WTC11 (cell line): ENCODE measurements around the gene PLCB2. TPM values are rescaled to one million over a fixed set of nuclear protein-coding genes. Genes with fewer than 3 reads are reported as not detected.
A peak's percentile ranks its signal among the peaks of the same experiment; 100 is the strongest.

Experiments
- ATAC-seq: fragments of 200-7000 bp; cut with Tn5 transposase; 2 replicates; pipeline ENCODE4 v1.10.0; 2021; ENCODE audit warnings: mild to moderate bottlenecking, moderate library complexity
- Bru-seq: library from RNA; stranded (reverse); fragments of 400-500 nt; gene quantifications from one replicate; lab custom pipeline; 2021; lab: Mats Ljungman, UMichigan
- CTCF ChIA-PET: fragments of 300-600 bp; sonication (Branson Sonifier 250); formaldehyde crosslinking; loops from one replicate; lab custom pipeline; 2021; ENCODE audit warnings: antibody characterized with exemption; lab: Charles Lee
- POLR2A ChIA-PET: fragments of 350-600 bp; sonication (Branson Sonifier 250); formaldehyde crosslinking; loops from one replicate; lab custom pipeline; 2021; ENCODE audit warnings: antibody characterized with exemption; lab: Charles Lee
- DNase-seq: peaks from one replicate; pipeline ENCODE4 v3.0.0; 2021; ENCODE audit warnings: low spot score
- H3K27ac Mint-ChIP-seq: 2 replicates; pipeline ENCODE4 v1.8.0; 2021; ENCODE audit warnings: mixed read lengths
- H3K27me3 Mint-ChIP-seq: 2 replicates; pipeline ENCODE4 v1.8.0; 2021; ENCODE audit warnings: low read depth, mild to moderate bottlenecking, moderate library complexity, mixed read lengths
- H3K36me3 Mint-ChIP-seq: 2 replicates; pipeline ENCODE4 v1.8.0; 2021; ENCODE audit warnings: mixed read lengths
- H3K4me1 Mint-ChIP-seq: 2 replicates; pipeline ENCODE4 v1.8.0; 2022; ENCODE audit warnings: mixed read lengths
- H3K4me3 Mint-ChIP-seq: 2 replicates; pipeline ENCODE4 v1.8.0; 2021; ENCODE audit warnings: mild to moderate bottlenecking, moderate library complexity, mixed read lengths
- H3K9me3 Mint-ChIP-seq: 2 replicates; pipeline ENCODE4 v1.8.0; 2021; ENCODE audit warnings: mixed read lengths
- ATF1 ChIP-seq: sonication (generic); formaldehyde crosslinking; IDR thresholded peaks from 2 replicates; pipeline ENCODE4 v1.8.1; 2023; ENCODE audit warnings: mild to moderate bottlenecking, moderate library complexity, missing genetic modification reagents
- ATF6 ChIP-seq: sonication (generic); formaldehyde crosslinking; IDR thresholded peaks from 2 replicates; pipeline ENCODE4 v1.8.1; 2023; ENCODE audit warnings: mild to moderate bottlenecking, missing genetic modification reagents
- CREB1 ChIP-seq: sonication (generic); formaldehyde crosslinking; IDR thresholded peaks from 2 replicates; pipeline ENCODE4 v1.8.0; 2023; ENCODE audit warnings: mild to moderate bottlenecking, missing genetic modification reagents
- FOXK1 ChIP-seq: sonication (generic); formaldehyde crosslinking; IDR thresholded peaks from 2 replicates; pipeline ENCODE4 v1.8.0; 2022; ENCODE audit warnings: mild to moderate bottlenecking, moderate library complexity, missing genetic modification reagents
- GABPB1 ChIP-seq: sonication (generic); formaldehyde crosslinking; IDR thresholded peaks from 2 replicates; pipeline ENCODE4 v1.8.1; 2023; ENCODE audit warnings: mild to moderate bottlenecking, missing genetic modification reagents
- GTF2I ChIP-seq: fragments of 250-450 bp; sonication (Bioruptor Pico); conservative IDR thresholded peaks from 2 replicates; pipeline ENCODE4 v1.4.0; 2021; ENCODE audit warnings: mild to moderate bottlenecking
- JUN ChIP-seq: sonication (generic); formaldehyde crosslinking; IDR thresholded peaks from 2 replicates; pipeline ENCODE4 v1.8.0; 2023; ENCODE audit warnings: mild to moderate bottlenecking, missing genetic modification reagents
- MAX ChIP-seq: sonication (generic); formaldehyde crosslinking; IDR thresholded peaks from 2 replicates; pipeline ENCODE4 v1.8.0; 2022; ENCODE audit warnings: mild to moderate bottlenecking, missing genetic modification reagents
- RELA ChIP-seq: sonication (generic); formaldehyde crosslinking; IDR thresholded peaks from 2 replicates; pipeline ENCODE4 v1.8.1; 2022; ENCODE audit warnings: missing genetic modification reagents, mild to moderate bottlenecking, borderline replicate concordance
- RORB ChIP-seq: fragments of 250-450 bp; sonication (Bioruptor Pico); IDR thresholded peaks from 2 replicates; pipeline ENCODE4 v1.9.0; 2021; ENCODE audit warnings: mild to moderate bottlenecking
- STAT6 ChIP-seq: sonication (generic); formaldehyde crosslinking; conservative IDR thresholded peaks from 2 replicates; pipeline ENCODE4 v1.8.1; 2023; ENCODE audit warnings: mild to moderate bottlenecking, low read depth, missing genetic modification reagents, moderate library complexity
- USF2 ChIP-seq: sonication (generic); formaldehyde crosslinking; IDR thresholded peaks from 2 replicates; pipeline ENCODE4 v1.8.1; 2023; ENCODE audit warnings: mild to moderate bottlenecking, missing genetic modification reagents, moderate library complexity
- ZNF232 ChIP-seq: sonication (generic); formaldehyde crosslinking; IDR thresholded peaks from 2 replicates; pipeline ENCODE4 v1.8.0; 2022; ENCODE audit warnings: mild to moderate bottlenecking, missing genetic modification reagents
- ZNF396 ChIP-seq: fragments of 250-450 bp; sonication (Bioruptor Pico); IDR thresholded peaks from 2 replicates; pipeline ENCODE4 v1.8.0; 2021; ENCODE audit warnings: mild to moderate bottlenecking, moderate library complexity, borderline replicate concordance
- ZNF532 ChIP-seq: fragments of 250-450 bp; sonication (Bioruptor Pico); IDR thresholded peaks from 2 replicates; pipeline ENCODE4 v1.9.0; 2021; ENCODE audit warnings: mild to moderate bottlenecking, borderline replicate concordance
- ZNF671 ChIP-seq: fragments of 250-450 bp; sonication (Bioruptor Pico); IDR thresholded peaks from 2 replicates; pipeline ENCODE4 v1.8.0; 2021; ENCODE audit warnings: mild to moderate bottlenecking
- long read RNA-seq, 3 experiments: library from RNA in 1 of 3; library from capped mRNA in 1 of 3; library from polyadenylated mRNA in 1 of 3; unstranded in 2 of 3; stranded (forward) in 1 of 3; transcript quantifications; one replicate each; pipeline ENCODE4 v2.0.0, GENCODE V29; 2021
- total RNA-seq: library from RNA; stranded (reverse); gene quantifications from 3 replicates; pipeline ENCODE4 v1.2.3, GENCODE V29; 2021
- TF ChIP-seq, protein P1 (sequence below): fragments of 250-450 bp; sonication (Bioruptor Pico); IDR thresholded peaks from 2 replicates; pipeline ENCODE4 v2.1.2; 2022; ENCODE audit warnings: mild to moderate bottlenecking, moderate library complexity
- TF ChIP-seq, protein P2 (sequence below): sonication (generic); formaldehyde crosslinking; IDR thresholded peaks from 2 replicates; pipeline ENCODE4 v1.8.1; 2022; ENCODE audit warnings: mild to moderate bottlenecking, missing genetic modification reagents, moderate library complexity, borderline replicate concordance
- TF ChIP-seq, protein P3 (sequence below): fragments of 250-450 bp; sonication (Bioruptor Pico); IDR thresholded peaks from 2 replicates; pipeline ENCODE4 v1.8.0; 2021; ENCODE audit warnings: mild to moderate bottlenecking
- TF ChIP-seq, protein P4 (sequence below): sonication (generic); formaldehyde crosslinking; IDR thresholded peaks from 2 replicates; pipeline ENCODE4 v1.8.0; 2023; ENCODE audit warnings: missing genetic modification reagents

The PLCB2 gene
- total RNA-seq (14.2 to 18.5 TPM (median 15.2 TPM) in 3 replicates), Bru-seq, nascent RNA (percentile 34 among the genes with signal in this experiment)
- long read RNA-seq, experiment 1, full-length matches to known transcripts = 12 of 53 reads
- long read RNA-seq, experiment 1, partial matches to known transcripts = 22 of 53 reads
- long read RNA-seq, experiment 1, other reads (novel, unspliced or antisense) = 19 of 53 reads
- long read RNA-seq, experiment 2, partial matches to known transcripts = 3 of 12 reads
- long read RNA-seq, experiment 2, other reads (novel, unspliced or antisense) = 7 of 12 reads
- long read RNA-seq, experiment 3, partial matches to known transcripts = 4 of 6 reads
- long read RNA-seq, experiment 3, other reads (novel, unspliced or antisense) = 2 of 6 reads

DNA sequence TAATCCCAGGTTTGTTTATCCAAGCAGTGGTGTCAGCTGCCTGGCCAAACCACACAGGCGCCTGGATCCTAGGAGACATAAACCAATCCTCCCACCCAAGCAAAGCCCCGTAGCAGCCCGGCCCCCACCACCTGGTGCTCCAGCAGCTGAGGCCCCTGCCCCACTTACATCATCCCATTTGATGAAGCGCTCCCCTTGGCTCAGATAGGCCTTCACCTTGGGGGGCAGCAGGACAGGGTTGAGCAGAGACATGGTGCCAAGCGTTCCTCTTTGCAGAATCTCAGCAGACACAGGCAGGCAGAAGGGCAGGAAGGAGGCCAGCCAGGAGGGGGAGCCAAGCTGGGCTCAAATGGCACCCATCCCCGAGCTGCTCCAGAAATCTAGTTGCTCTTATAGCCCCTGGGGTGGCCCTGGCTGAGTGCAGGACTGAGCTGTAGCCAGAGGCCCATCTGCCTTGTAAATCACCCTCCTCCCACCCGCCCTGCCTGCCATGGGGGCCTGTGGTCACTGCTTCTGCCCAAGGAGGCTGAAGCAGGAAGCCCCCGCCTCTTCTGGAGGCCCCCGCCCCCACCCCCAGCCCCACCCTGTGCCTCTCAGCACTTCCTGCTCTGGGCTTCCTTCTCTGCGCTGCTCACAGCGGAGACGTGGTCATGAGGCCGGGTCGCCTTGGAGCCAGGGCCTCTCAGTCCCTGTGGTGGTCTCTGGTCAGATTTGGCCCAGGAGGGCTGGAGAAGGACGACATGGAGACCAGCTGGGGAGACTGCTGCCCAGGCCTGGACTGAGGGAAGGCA lies at the start of gene PLCB2:
TSS of gene PLCB2 (minus strand) at position 515 of the 791 bp plus-strand sequence. CDS start at position 252, 263 bp downstream.
- Mint-ChIP-seq H3K9me3 (no peaks in the 10 kb centered on the region), H3K36me3 (no peaks in the 10 kb centered on the region), H3K27me3 (peaks cover 10% of the 10 kb centered on the region; the same call in 1 of the 2 replicates), H3K4me1 (peaks cover 35% of the 10 kb centered on the region), H3K4me3 (peak within 1 kb of the TSS; percentile 22; the same call in 1 of the 2 replicates), H3K27ac (no peak within 1 kb of the TSS)
- DNase-seq (peak; percentile 44), ATAC-seq (peak; percentile 55)
- ChIA-PET CTCF (interaction anchor here (0.6 to 17.8 kb wide), 23 partner anchors 8 to 520 kb away, joined by 3 to 690 read pairs (median 4); partner anchors contain the start of genes ANKRD63, CCDC9B, INAFM2 and KNSTRN), POLR2A (interaction anchor here (1.0 to 2.1 kb wide), 6 partner anchors 13 to 28 kb away, joined by 3 to 12 read pairs (median 4); partner anchors contain the start of genes ANKRD63 and INAFM2)
- TF ChIP-seq CREB1 (CRISPR knock-in tag) (no peak), MAX (CRISPR knock-in tag) (peak; percentile 35; the same call in 1 of the 2 replicates), GTF2I (CRISPR knock-in tag) (no peak), RORB (CRISPR knock-in tag) (no peak), GABPB1 (CRISPR knock-in tag) (no peak), ZNF396 (no peak), ZNF671 (CRISPR knock-in tag) (no peak), ATF1 (CRISPR knock-in tag) (no peak), STAT6 (CRISPR knock-in tag) (no peak), FOXK1 (no peak), RELA (no peak), ATF6 (CRISPR knock-in tag) (no peak), ZNF232 (CRISPR knock-in tag) (no peak), JUN (CRISPR knock-in tag) (no peak), ZNF532 (no peak), USF2 (CRISPR knock-in tag) (no peak)
- TF ChIP-seq, protein P1, sequence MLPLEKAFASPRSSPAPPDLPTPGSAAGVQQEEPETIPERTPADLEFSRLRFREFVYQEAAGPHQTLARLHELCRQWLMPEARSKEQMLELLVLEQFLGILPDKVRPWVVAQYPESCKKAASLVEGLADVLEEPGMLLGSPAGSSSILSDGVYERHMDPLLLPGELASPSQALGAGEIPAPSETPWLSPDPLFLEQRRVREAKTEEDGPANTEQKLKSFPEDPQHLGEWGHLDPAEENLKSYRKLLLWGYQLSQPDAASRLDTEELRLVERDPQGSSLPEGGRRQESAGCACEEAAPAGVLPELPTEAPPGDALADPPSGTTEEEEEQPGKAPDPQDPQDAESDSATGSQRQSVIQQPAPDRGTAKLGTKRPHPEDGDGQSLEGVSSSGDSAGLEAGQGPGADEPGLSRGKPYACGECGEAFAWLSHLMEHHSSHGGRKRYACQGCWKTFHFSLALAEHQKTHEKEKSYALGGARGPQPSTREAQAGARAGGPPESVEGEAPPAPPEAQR = no peak
- TF ChIP-seq, protein P2, sequence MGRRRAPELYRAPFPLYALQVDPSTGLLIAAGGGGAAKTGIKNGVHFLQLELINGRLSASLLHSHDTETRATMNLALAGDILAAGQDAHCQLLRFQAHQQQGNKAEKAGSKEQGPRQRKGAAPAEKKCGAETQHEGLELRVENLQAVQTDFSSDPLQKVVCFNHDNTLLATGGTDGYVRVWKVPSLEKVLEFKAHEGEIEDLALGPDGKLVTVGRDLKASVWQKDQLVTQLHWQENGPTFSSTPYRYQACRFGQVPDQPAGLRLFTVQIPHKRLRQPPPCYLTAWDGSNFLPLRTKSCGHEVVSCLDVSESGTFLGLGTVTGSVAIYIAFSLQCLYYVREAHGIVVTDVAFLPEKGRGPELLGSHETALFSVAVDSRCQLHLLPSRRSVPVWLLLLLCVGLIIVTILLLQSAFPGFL (CRISPR knock-in tag) = no peak
- TF ChIP-seq, protein P3, sequence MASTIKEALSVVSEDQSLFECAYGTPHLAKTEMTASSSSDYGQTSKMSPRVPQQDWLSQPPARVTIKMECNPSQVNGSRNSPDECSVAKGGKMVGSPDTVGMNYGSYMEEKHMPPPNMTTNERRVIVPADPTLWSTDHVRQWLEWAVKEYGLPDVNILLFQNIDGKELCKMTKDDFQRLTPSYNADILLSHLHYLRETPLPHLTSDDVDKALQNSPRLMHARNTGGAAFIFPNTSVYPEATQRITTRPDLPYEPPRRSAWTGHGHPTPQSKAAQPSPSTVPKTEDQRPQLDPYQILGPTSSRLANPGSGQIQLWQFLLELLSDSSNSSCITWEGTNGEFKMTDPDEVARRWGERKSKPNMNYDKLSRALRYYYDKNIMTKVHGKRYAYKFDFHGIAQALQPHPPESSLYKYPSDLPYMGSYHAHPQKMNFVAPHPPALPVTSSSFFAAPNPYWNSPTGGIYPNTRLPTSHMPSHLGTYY (CRISPR knock-in tag) = no peak
- TF ChIP-seq, protein P4, sequence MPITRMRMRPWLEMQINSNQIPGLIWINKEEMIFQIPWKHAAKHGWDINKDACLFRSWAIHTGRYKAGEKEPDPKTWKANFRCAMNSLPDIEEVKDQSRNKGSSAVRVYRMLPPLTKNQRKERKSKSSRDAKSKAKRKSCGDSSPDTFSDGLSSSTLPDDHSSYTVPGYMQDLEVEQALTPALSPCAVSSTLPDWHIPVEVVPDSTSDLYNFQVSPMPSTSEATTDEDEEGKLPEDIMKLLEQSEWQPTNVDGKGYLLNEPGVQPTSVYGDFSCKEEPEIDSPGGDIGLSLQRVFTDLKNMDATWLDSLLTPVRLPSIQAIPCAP (CRISPR knock-in tag) = no peak
